Measurements from ENCODE around the gene SERPINB8.

The SERPINB8 gene

GRCh38 chr18:63980896-63981460, 11.1 kb downstream of the SERPINB8 start:
- 93 to 94% methylated on average over 5 to 6 of the region's 6 CpGs for WGBS, 2 experiments

GRCh38 chr18:63981719-63982118, 11.8 kb downstream of the SERPINB8 start:
- Histone ChIP-seq H3K4me3 (ENCODE audit: insufficient read depth, low read depth, low read length) (no peak overlapping the region), H3K4me1 (ENCODE audit: control insufficient read depth, insufficient read depth, low read length) (no peaks in the 10 kb centered on the region), H3K9me3 (ENCODE audit: control insufficient read depth, low read length) (no peaks in the 10 kb centered on the region), H3K27me3 (ENCODE audit: control insufficient read depth, insufficient read depth, low read length, poor library complexity, severe bottlenecking) (no peaks in the 10 kb centered on the region), H3K27ac (ENCODE audit: insufficient read depth, low read depth, low read length, poor library complexity, severe bottlenecking) (no peak overlapping the region), H3K36me3 (ENCODE audit: control insufficient read depth, insufficient read depth, low read length) (no peaks in the 10 kb centered on the region)
- 90 to 91% methylated on average over 2 of the region's 2 CpGs for WGBS, 2 experiments

More at GRCh38 chr18:63980896-63981460, 11.1 kb downstream of the SERPINB8 start:
- Histone ChIP-seq H3K4me3 (ENCODE audit: insufficient read depth, low read depth, low read length) (no peak overlapping the region), H3K9me3 (ENCODE audit: control insufficient read depth, low read length) (no peaks in the 10 kb centered on the region), H3K36me3 (ENCODE audit: control insufficient read depth, insufficient read depth, low read length) (no peaks in the 10 kb centered on the region), H3K27me3 (ENCODE audit: control insufficient read depth, insufficient read depth, low read length, poor library complexity, severe bottlenecking) (no peaks in the 10 kb centered on the region), H3K4me1 (ENCODE audit: control insufficient read depth, insufficient read depth, low read length) (no peaks in the 10 kb centered on the region), H3K27ac (ENCODE audit: insufficient read depth, low read depth, low read length, poor library complexity, severe bottlenecking) (no peak overlapping the region)

GRCh38 chr18:63982361-63982760, 12.5 kb downstream of the SERPINB8 start:
- WGBS, 2 experiments = 92 to 96% methylated on average over 3 of the region's 3 CpGs
- Histone ChIP-seq H3K9me3 (ENCODE audit: control insufficient read depth, low read length) (no peaks in the 10 kb centered on the region), H3K27me3 (ENCODE audit: control insufficient read depth, insufficient read depth, low read length, poor library complexity, severe bottlenecking) (no peaks in the 10 kb centered on the region), H3K4me3 (ENCODE audit: insufficient read depth, low read depth, low read length) (no peak overlapping the region), H3K27ac (ENCODE audit: insufficient read depth, low read depth, low read length, poor library complexity, severe bottlenecking) (no peak overlapping the region), H3K36me3 (ENCODE audit: control insufficient read depth, insufficient read depth, low read length) (no peaks in the 10 kb centered on the region), H3K4me1 (ENCODE audit: control insufficient read depth, insufficient read depth, low read length) (no peaks in the 10 kb centered on the region)

- Histone ChIP-seq H3K36me3 (ENCODE audit: control insufficient read depth, insufficient read depth, low read length) (no peaks in the 10 kb centered on the region), H3K27ac (ENCODE audit: insufficient read depth, low read depth, low read length, poor library complexity, severe bottlenecking) (no peak overlapping the region), H3K9me3 (ENCODE audit: control insufficient read depth, low read length) (no peaks in the 10 kb centered on the region), H3K4me1 (ENCODE audit: control insufficient read depth, insufficient read depth, low read length) (no peaks in the 10 kb centered on the region), H3K4me3 (ENCODE audit: insufficient read depth, low read depth, low read length) (no peak overlapping the region), H3K27me3 (ENCODE audit: control insufficient read depth, insufficient read depth, low read length, poor library complexity, severe bottlenecking) (no peaks in the 10 kb centered on the region)
- WGBS, 2 experiments = 89 to 95% methylated on average over 7 of the region's 7 CpGs
Measured at GRCh38 chr18:63986885-63987284, 17.0 kb downstream of the SERPINB8 start.

GRCh38 chr18:63987743-63988142, 17.9 kb downstream of the SERPINB8 start:
- WGBS, 2 experiments = 91 to 94% methylated on average over 2 of the region's 2 CpGs
- Histone ChIP-seq H3K4me3 (ENCODE audit: insufficient read depth, low read depth, low read length) (no peak overlapping the region), H3K36me3 (ENCODE audit: control insufficient read depth, insufficient read depth, low read length) (no peaks in the 10 kb centered on the region), H3K9me3 (ENCODE audit: control insufficient read depth, low read length) (peaks cover 2% of the 10 kb centered on the region), H3K4me1 (ENCODE audit: control insufficient read depth, insufficient read depth, low read length) (no peaks in the 10 kb centered on the region), H3K27ac (ENCODE audit: insufficient read depth, low read depth, low read length, poor library complexity, severe bottlenecking) (no peak overlapping the region), H3K27me3 (ENCODE audit: control insufficient read depth, insufficient read depth, low read length, poor library complexity, severe bottlenecking) (no peaks in the 10 kb centered on the region)

GRCh38 chr18:63992751-63993150, 22.9 kb downstream of the SERPINB8 start:
- Histone ChIP-seq H3K9me3 (ENCODE audit: control insufficient read depth, low read length) (peaks cover 2% of the 10 kb centered on the region), H3K4me1 (ENCODE audit: control insufficient read depth, insufficient read depth, low read length) (no peaks in the 10 kb centered on the region), H3K4me3 (ENCODE audit: insufficient read depth, low read depth, low read length) (no peak overlapping the region), H3K27ac (ENCODE audit: insufficient read depth, low read depth, low read length, poor library complexity, severe bottlenecking) (no peak overlapping the region), H3K27me3 (ENCODE audit: control insufficient read depth, insufficient read depth, low read length, poor library complexity, severe bottlenecking) (no peaks in the 10 kb centered on the region), H3K36me3 (ENCODE audit: control insufficient read depth, insufficient read depth, low read length) (no peaks in the 10 kb centered on the region)
- WGBS, 2 experiments = 90 to 93% methylated on average over 7 of the region's 7 CpGs

- H3K27me3 ChIP-seq (ENCODE audit: control insufficient read depth, insufficient read depth, low read length, poor library complexity, severe bottlenecking) = no peaks in the 10 kb centered on the region
- no peaks in the 10 kb centered on the region for H3K4me1 ChIP-seq (ENCODE audit: control insufficient read depth, insufficient read depth, low read length)
- no peaks in the 10 kb centered on the region for H3K36me3 ChIP-seq (ENCODE audit: control insufficient read depth, insufficient read depth, low read length)
- H3K4me3 ChIP-seq (ENCODE audit: insufficient read depth, low read depth, low read length) = no peak overlapping the region
- no peak overlapping the region for H3K27ac ChIP-seq (ENCODE audit: insufficient read depth, low read depth, low read length, poor library complexity, severe bottlenecking)
- H3K9me3 ChIP-seq (ENCODE audit: control insufficient read depth, low read length) = peaks cover 2% of the 10 kb centered on the region
- WGBS, 2 experiments = 20 to 23% methylated on average over 6 of the region's 6 CpGs
Measured at GRCh38 chr18:63994783-63995399, 25.0 kb downstream of the SERPINB8 start.

- peaks cover 2% of the 10 kb centered on the region for H3K9me3 ChIP-seq (ENCODE audit: control insufficient read depth, low read length)
- no peak overlapping the region for H3K4me3 ChIP-seq (ENCODE audit: insufficient read depth, low read depth, low read length)
- H3K27ac ChIP-seq (ENCODE audit: insufficient read depth, low read depth, low read length, poor library complexity, severe bottlenecking) = no peak overlapping the region
- H3K4me1 ChIP-seq (ENCODE audit: control insufficient read depth, insufficient read depth, low read length) = no peaks in the 10 kb centered on the region
- WGBS, 2 experiments = 89 to 90% methylated on average over 4 of the region's 4 CpGs
- no peaks in the 10 kb centered on the region for H3K27me3 ChIP-seq (ENCODE audit: control insufficient read depth, insufficient read depth, low read length, poor library complexity, severe bottlenecking)
- H3K36me3 ChIP-seq (ENCODE audit: control insufficient read depth, insufficient read depth, low read length) = no peaks in the 10 kb centered on the region
Measured at GRCh38 chr18:63997041-63997440, 27.2 kb downstream of the SERPINB8 start.

- peaks cover under 1% of the 10 kb centered on the region for H3K9me3 ChIP-seq (ENCODE audit: control insufficient read depth, low read length)
Measured at GRCh38 chr18:63997606-63998005, 27.7 kb downstream of the SERPINB8 start.

GRCh38 chr18:63999871-64000270, 30.0 kb downstream of the SERPINB8 start:
- Histone ChIP-seq H3K4me3 (ENCODE audit: insufficient read depth, low read depth, low read length) (no peak overlapping the region), H3K36me3 (ENCODE audit: control insufficient read depth, insufficient read depth, low read length) (no peaks in the 10 kb centered on the region), H3K27ac (ENCODE audit: insufficient read depth, low read depth, low read length, poor library complexity, severe bottlenecking) (no peak overlapping the region), H3K9me3 (ENCODE audit: control insufficient read depth, low read length) (no peaks in the 10 kb centered on the region), H3K27me3 (ENCODE audit: control insufficient read depth, insufficient read depth, low read length, poor library complexity, severe bottlenecking) (no peaks in the 10 kb centered on the region), H3K4me1 (ENCODE audit: control insufficient read depth, insufficient read depth, low read length) (no peaks in the 10 kb centered on the region)
- WGBS, 2 experiments = 86 to 97% methylated on average over 2 of the region's 2 CpGs

More at GRCh38 chr18:63997606-63998005, 27.7 kb downstream of the SERPINB8 start:
- WGBS, 2 experiments = 87 to 100% methylated on average over 2 of the region's 2 CpGs
- no peaks in the 10 kb centered on the region for H3K27me3 ChIP-seq (ENCODE audit: control insufficient read depth, insufficient read depth, low read length, poor library complexity, severe bottlenecking)
- no peak overlapping the region for H3K4me3 ChIP-seq (ENCODE audit: insufficient read depth, low read depth, low read length)
- H3K36me3 ChIP-seq (ENCODE audit: control insufficient read depth, insufficient read depth, low read length) = no peaks in the 10 kb centered on the region
- H3K27ac ChIP-seq (ENCODE audit: insufficient read depth, low read depth, low read length, poor library complexity, severe bottlenecking) = no peak overlapping the region
- H3K4me1 ChIP-seq (ENCODE audit: control insufficient read depth, insufficient read depth, low read length) = no peaks in the 10 kb centered on the region

All from ectodermal cell (in vitro differentiated cells).